T-helper 22 cell (primary cell): Measurements from ENCODE around the gene MUC21.

Experiments
- DNase-seq: peaks from one replicate; pipeline ENCODE4 v3.0.0-alpha.2; 2020; ENCODE audit warnings: low read depth

Gene MUC21

GRCh38 chr6:30983439-30983838, at the start of gene MUC21:
Gene MUC21 (plus strand): TSS chr6:30983718. CDS start chr6:30983959, 241 bp downstream.
- no peak for DNase-seq

DNA sequence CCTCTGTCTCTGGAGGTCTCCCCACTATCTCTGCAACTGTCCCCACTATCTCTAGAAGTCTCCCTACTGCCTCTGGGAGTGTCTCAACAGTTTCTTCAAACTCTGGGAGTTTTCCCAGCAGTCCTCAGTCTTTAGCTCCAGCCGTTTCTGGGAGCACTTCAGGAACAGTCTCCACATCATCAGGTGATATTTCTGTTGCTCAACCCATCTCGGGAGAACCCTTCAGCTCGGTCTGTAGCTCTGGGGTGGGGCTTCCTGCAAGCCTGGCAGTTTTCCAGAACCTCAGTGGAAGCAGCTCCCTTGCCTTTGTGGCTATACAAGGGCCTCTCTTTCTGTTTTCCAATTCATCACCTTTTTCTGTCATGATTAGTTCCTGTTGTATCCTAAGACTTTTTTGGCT, 48.5 kb upstream of the MUC21 start:
- DNase-seq, result no peak

DNA sequence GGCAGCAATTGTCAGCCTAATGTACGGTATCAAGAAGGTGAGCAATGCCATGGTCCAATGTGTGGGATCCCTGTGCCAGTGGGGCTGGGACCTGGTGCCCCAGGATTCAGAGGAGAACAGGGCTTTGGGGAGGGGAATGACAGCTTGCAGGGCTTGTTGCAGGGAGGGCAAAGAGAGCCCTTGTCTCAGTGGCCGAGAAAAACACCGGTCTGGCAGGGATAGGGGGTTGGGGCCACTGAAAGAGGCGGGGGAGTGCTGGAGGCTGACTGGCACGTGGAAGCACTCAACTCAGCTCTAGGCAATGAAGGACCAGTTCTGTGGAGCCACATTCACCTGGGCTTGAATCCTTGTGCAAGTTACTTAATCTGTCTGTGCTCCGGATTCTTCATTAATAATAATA, 46.3 kb upstream of the MUC21 start:
- no peak for DNase-seq

DNA sequence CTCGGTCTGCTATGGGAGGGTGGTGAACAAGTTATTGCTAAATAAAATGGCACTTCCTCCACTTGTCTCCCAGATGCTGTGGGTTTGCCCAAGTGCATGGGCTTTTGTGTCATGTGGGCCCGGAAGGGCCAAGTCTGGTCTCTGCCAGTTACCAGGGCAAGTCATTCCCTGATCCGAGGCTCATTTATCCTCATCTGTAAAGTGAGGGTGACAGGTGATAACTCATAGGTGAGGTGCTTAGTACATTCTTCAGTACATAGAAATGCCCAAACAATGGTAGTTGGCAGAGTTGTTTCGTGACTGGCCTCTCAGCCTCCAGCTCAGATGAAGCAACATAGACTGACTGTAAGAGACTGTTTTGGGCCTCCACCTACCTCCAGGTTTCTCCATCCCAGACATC, 44.8 kb upstream of the MUC21 start:
- DNase-seq, result no peak

DNA sequence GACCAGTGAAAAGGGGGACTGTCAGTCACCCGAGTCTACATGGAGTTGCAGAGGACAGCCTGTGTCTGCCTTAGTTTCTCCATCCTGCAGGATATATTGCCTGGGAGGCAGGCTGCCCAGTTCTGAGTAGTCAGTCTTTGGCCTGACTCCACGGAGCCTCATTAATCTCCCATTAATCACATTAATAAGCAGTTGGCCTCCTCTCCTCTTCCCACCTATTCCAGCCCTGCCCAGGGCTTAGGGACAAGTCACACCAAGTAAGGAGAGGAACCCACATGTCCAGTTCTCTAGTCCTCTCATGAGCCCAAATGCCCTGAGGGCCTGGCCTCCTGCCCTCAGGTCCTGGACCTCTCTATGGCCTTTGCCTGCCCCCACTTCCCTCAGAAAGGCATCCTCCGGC, 44.0 kb upstream of the MUC21 start:
- DNase-seq, result no peak

- no peak for DNase-seq
Measured at GRCh38 chr6:30940361-30940986, 43.0 kb upstream of the MUC21 start, which contains the start of gene MUCL3. Gene MUCL3 (plus strand): TSS chr6:30940973. CDS start chr6:30941000, 27 bp downstream.

- DNase-seq, result no peak
Measured at GRCh38 chr6:30942338-30943060, 41.0 kb upstream of the MUC21 start.

GRCh38 chr6:30944051-30944450, 39.5 kb upstream of the MUC21 start:
- DNase-seq, result no peak

DNA sequence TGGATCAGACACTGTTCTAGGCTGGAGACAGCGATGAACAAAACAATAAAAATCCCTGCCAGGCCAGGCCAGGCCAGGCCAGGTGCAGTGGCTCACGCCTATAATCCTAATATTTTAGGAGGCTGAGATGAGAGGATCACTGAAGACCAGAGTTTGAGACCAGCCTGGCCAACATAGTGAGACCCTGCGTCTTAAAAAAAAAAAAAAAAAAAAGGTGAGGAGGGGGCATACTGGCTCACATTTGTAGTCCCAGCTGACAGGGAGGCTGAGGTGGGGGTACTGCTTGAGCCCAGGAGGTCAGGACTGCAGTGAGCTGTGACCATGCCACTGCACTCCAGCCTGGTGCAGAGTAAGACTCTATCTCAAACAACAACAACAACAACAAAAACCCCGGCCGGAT, 38.2 kb upstream of the MUC21 start:
- DNase-seq, result no peak

- no peak for DNase-seq
Measured at GRCh38 chr6:30947231-30947630, 36.3 kb upstream of the MUC21 start.

- no peak for DNase-seq
Measured at GRCh38 chr6:30948811-30949210, 34.7 kb upstream of the MUC21 start.

GRCh38 chr6:30951907-30952469, 31.5 kb upstream of the MUC21 start:
- DNase-seq, result no peak

- no peak for DNase-seq
Measured at GRCh38 chr6:30954631-30955366, 28.7 kb upstream of the MUC21 start.

DNA sequence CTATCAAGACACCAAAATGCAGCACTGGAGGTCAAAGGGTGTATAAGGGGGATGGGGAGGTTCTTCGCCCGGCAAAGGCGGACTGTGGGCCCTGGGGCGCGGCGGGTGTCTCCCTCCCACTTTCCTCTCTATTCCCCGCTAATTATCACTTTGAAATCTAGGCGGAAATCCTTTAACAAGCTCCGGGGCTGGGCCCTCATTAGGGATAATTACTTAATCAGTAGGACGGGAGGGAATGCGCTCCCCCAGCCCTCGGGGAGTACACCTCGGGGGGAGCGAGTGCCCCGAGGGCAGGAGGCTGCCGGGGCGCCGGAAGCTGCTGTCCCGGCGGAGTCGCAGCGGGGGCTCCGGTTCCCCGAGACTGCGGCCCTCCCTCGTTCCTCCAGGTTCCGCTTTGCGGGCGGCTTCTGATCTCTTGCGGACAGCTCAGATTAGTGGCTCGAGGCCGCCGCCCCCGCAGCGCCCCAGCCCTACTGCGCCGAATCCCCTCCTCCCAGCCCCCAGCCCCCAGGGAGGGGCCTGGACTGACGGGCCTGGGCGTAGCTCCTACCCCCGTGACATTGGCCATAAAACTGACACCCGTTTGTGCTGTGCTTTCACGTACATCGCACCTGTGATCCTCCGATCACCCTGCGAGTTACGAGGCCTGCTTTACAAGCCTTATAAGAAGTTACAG, 28.0 kb upstream of the MUC21 start:
- DNase-seq, result peak; percentile 18

- DNase-seq, result no peak
Measured at GRCh38 chr6:30957716-30958115, 25.8 kb upstream of the MUC21 start.

- no peak for DNase-seq
Measured at GRCh38 chr6:30960907-30961673, 22.4 kb upstream of the MUC21 start.

DNA sequence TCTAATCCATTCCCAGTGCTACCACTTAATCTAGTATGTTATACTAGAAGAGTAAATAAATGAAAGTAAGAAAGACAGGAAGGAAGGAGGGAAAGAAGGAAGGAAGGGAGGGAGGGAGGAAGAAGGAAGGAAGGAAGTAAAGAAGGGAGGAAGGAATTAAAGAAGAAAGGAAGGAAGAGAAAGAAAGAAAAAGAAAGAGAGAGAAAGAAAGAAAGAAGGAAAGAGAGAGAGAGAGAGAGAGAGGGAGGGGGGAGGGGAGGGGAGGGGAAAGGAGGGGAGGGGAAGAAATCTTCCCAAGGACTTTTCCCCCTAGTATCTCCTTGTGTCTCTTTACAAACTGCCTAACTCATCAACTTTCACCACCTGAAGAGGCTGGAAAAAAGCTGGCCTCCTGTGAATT, 20.8 kb upstream of the MUC21 start:
- DNase-seq, result no peak

DNA sequence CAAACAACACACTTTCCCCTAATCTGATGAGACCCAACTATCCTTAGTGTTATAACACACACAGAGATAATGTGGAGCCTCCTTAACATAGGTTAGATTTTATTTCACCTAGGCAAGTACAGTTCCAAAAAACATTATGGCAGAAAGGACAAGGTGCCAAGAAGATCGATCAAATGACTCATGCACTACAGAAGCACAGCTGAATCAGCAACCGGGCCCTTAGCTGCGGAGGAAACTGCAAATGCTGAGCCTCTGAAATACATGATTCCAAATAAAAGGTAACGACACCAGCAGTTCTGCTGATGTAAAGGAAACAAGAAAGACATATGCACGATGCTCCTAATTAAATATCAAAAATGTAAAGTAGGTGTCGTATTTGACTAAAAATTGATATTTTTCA, 19.9 kb upstream of the MUC21 start:
- no peak for DNase-seq

DNA sequence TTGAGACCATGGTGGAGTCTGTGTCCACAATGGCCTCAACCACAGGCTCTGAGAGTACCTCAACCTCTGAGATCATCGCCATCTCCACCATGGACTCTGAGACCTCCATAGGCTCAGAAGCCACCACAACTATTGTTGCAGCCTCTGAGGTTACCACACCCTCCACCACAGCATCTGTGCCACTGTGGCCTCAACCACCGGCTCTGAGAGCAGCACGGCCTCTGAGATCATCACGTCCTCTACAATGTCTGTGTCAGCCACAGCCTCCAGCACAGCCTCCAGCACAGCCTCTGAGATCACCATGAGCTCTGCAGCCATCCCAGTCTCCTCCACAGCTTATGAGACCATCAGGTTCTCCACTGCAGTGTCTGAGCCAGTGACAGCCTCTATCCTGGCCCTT, 19.4 kb upstream of the MUC21 start:
- no peak for DNase-seq

GRCh38 chr6:30965140-30965601, 18.3 kb upstream of the MUC21 start:
- DNase-seq, result no peak

GRCh38 chr6:30966154-30966553, 17.4 kb upstream of the MUC21 start:
- no peak for DNase-seq
